Adrenal gland (tissue), 5 donors: Measurements from ENCODE around the gene TBXA2R.

ENCODE experiments used
- CTCF ChIP-seq, 6 experiments: fragments of 450-650 bp in 4 of 6; fragments of 200-600 bp in 2 of 6; sonication (generic) in 1 of 6; IDR thresholded peaks; 1 replicate in 5 of 6; 2 replicates in 1 of 6; pipeline versions ENCODE4 v1.5.1 to v1.8.0; 2016 to 2021; ENCODE audit warnings: antibody characterized with exemption in 6 of 6, mild to moderate bottlenecking in 2 of 6, moderate library complexity in 1 of 6
- POLR2A ChIP-seq, 2 donors: fragments of 450-650 bp; IDR thresholded peaks; one replicate each; pipeline ENCODE4 v1.6.1; 2017; ENCODE audit warnings: antibody characterized with exemption in 2 of 2, mild to moderate bottlenecking in 2 of 2, moderate library complexity in 1 of 2
- donor health status: DM: no; HTN: no; CAD: no.

DNA sequence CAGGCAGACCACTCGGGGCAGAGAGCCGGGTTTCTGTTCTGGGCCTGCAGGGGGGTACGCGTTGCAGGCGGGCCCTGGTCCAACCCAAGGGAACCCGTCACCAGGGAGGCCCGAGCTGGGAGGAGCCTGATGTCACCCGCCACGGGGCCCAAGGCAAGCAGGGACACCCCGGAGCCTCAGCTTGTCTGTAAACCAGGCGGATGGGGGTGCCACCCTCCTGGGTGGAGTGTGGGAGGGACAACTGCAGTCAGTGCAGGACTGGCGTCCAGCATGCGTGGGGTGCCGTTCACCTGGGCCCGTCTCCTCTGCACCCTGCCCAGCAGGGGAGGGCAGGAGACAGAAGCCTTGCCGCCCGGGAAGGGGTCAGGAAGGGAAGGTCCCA, 12.9 kb upstream of the TBXA2R start:
- TF ChIP-seq CTCF (IDR thresholded peaks at IDR 0.05) (no peak), POLR2A (IDR thresholded peaks at IDR 0.05) (no peak)
